ENCODE results near the gene LMF1. TPM values are rescaled to one million over a fixed set of nuclear protein-coding genes. Genes with fewer than 3 reads are reported as not detected.
"Not testable (repeated sequence)": the region's sequence is repeated elsewhere in the genome, so short reads cannot be mapped to it uniquely, and the experiment has no call there.

The LMF1 gene
- polyA plus RNA-seq, 1 experiment = 28.9 TPM

DNA sequence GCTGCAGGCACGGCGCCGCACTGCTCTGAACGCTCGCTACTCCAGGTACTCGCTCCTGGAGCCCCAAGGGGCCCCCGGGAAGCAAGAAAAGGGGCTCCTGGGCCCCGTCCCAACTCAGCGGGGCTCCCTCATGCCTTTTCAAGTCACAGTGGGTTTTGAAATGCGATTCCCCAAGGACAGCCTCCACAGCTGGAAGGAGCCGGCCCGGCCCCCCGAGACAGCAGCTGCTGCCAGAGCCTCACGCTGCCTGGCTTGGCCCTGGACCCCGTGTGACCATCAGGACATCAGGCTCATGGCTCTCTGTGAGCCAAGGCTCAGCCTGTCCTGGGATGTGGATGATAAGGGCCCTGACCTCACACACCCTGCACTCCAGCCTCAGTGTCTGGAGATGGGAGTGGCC lies 80.6 kb downstream of the LMF1 start:
- Histone ChIP-seq H3K36me3 (ENCODE audit: control insufficient read depth, insufficient read depth, low read length) (no peaks in the 10 kb centered on the region; the same call in 1 of the 2 replicates), H3K4me3 (ENCODE audit: low read depth, low read length) (no peak overlapping the region), H3K27me3 (ENCODE audit: control insufficient read depth, insufficient read depth, low read length) (no peaks in the 10 kb centered on the region)
- ChIA-PET POLR2A (no interaction called here), CTCF (interaction anchor here (0.7 kb wide), 1 partner anchor 47 kb away, joined by 4 read pairs; no protein-coding TSS in a partner anchor)
- DNase-seq (ENCODE audit: low read depth) = no peak
- no peak for TF ChIP-seq CTCF (IDR thresholded peaks at IDR 0.05; ENCODE audit: insufficient read depth, low read depth, low read length)

- CTCF ChIA-PET = no interaction called here
- H3K36me3 ChIP-seq (ENCODE audit: control insufficient read depth, insufficient read depth, low read length) = no peaks in the 10 kb centered on the region; the same call in 1 of the 2 replicates
- no peak for TF ChIP-seq CTCF (IDR thresholded peaks at IDR 0.05; ENCODE audit: insufficient read depth, low read depth, low read length)
- POLR2A ChIA-PET = no interaction called here
- no peaks in the 10 kb centered on the region for H3K27me3 ChIP-seq (ENCODE audit: control insufficient read depth, insufficient read depth, low read length)
- DNase-seq (ENCODE audit: low read depth) = no peak
- no peak overlapping the region for H3K4me3 ChIP-seq (ENCODE audit: low read depth, low read length)
These were observed 81.2 kb downstream of the LMF1 start for GRCh38 chr16:889586-889985.

DNA sequence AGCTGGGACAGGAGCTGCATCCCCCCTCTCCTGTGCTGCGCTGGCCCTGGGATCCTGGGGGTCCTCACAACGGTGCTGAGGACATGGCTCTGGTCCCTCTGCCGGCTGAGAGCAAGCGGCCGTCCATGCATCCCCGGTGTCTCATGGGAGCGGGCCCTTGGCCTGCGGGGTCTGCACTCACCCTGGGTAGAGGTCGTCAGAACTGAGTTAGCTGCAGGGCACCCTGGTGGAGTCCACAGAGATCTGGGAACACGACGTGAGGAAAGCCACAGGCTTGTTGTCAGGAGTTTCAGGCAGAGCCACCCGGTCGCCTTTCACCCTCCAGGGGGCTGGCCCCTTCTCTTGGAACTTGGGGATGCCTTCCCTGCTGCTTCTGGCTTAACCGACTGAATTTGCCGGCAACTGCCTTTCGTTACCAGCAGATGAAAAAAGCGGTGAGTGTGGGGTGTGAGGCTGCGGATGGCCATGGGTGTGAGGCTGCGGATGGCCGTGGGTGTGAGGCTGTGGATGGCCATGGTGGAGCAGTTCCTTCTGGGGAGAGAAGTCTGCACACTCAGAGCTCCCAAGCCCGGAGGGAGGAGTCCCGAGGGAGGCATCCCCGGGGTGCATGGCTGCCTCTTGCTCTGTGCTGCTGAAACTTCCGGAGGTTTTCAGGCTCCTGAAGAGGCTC lies 81.7 kb downstream of the LMF1 start:
- Histone ChIP-seq H3K4me3 (ENCODE audit: low read depth, low read length) (no peak overlapping the region), H3K27me3 (ENCODE audit: control insufficient read depth, insufficient read depth, low read length) (no peaks in the 10 kb centered on the region), H3K36me3 (ENCODE audit: control insufficient read depth, insufficient read depth, low read length) (no peaks in the 10 kb centered on the region; the same call in 1 of the 2 replicates)
- TF ChIP-seq CTCF (IDR thresholded peaks at IDR 0.05; ENCODE audit: insufficient read depth, low read depth, low read length) = no peak
- ChIA-PET POLR2A (no interaction called here), CTCF (no interaction called here)
- DNase-seq (ENCODE audit: low read depth) = no peak

DNA sequence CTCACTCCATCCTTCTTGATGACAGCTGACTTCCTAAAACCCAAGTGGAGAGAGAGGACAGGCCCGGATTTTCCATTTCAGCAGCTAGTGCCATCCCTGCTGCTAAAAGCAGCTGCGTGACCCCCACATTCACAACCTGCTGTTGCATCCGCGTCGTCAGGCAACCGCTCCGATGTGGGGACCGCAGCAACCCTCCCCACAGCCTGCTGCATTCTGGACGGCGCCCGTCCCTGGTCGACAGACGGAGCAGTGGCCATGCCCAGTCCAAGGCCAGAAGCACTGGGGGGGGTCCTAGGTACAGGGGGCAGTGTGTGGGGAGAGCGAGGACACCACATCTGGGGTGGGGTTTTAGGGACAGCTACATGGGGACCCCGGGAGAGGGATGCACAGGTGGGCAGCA lies 82.3 kb downstream of the LMF1 start:
- H3K36me3 ChIP-seq (ENCODE audit: control insufficient read depth, insufficient read depth, low read length); DNase-seq (ENCODE audit: low read depth); CTCF ChIA-PET; H3K27me3 ChIP-seq (ENCODE audit: control insufficient read depth, insufficient read depth, low read length); POLR2A ChIA-PET; H3K4me3 ChIP-seq (ENCODE audit: low read depth, low read length): not testable (repeated sequence)

DNA sequence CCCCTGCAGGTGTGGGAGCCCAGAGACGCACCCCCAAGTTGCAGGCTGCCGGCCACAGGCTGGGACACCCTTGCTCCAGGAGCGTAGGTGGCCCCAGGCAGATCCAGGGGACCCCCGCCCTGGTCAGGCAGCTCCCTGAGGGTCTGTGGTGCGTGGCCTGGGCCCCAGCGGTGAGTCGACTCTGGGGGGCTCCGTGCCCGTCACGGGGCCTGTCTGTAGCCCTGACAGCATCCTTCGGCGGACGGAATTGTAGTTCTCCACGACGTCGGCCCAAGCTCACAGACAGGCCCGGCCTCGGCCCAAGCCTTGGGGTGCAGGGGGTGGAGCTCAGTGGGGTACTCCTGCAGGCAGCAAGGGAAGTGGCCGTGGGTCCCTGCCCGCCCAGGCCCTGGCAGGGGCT lies 82.9 kb downstream of the LMF1 start:
- POLR2A ChIA-PET = no interaction called here

More for the DNA sequence above, 82.9 kb downstream of the LMF1 start:
- no peak for DNase-seq (ENCODE audit: low read depth)
- Histone ChIP-seq H3K36me3 (ENCODE audit: control insufficient read depth, insufficient read depth, low read length) (no peaks in the 10 kb centered on the region; the same call in 1 of the 2 replicates), H3K4me3 (ENCODE audit: low read depth, low read length) (no peak overlapping the region), H3K27me3 (ENCODE audit: control insufficient read depth, insufficient read depth, low read length) (no peaks in the 10 kb centered on the region)
- CTCF ChIA-PET = no interaction called here
- no peak for TF ChIP-seq CTCF (IDR thresholded peaks at IDR 0.05; ENCODE audit: insufficient read depth, low read depth, low read length)

Data from BJ (cell line).